Measurements from ENCODE around the gene LYPD6B. TPM values are rescaled to one million over a fixed set of nuclear protein-coding genes. Genes with fewer than 3 reads are reported as not detected.
"Not testable (repeated sequence)": the region's sequence is repeated elsewhere in the genome, so short reads cannot be mapped to it uniquely, and the experiment has no call there.

Gene LYPD6B
- total RNA-seq, 1 experiment from 2014 or later = not detected

DNA sequence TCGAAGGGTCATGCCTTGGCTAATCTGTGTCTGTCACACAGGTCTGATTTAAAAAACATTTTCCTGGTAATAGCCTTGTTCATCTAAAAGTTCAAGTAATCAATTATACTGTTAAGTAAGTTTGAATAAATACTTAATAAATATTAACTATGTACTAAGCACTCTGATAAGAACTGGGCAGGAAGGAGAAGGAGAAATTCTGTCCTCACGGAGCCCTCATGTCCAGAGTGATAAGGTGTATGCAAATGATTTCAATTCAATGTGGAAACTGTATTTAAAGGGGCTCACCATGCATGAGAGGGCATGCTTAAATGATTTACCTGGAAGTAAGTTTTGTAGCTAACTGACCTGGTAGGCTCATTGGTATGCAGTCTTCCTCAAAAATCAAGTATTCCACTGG lies 197.9 kb downstream of the LYPD6B start:
- intact Hi-C loops (cut with micrococcal nuclease; ENCODE audit: unreplicated experiment) = no loop called here
- H3K27me3 ChIP-seq (replicated peaks; ENCODE audit: insufficient read depth, low read depth, low read length, poor library complexity) = no peaks in the 10 kb centered on the region
- H3K9me3 ChIP-seq (ENCODE audit: low read depth, low read length, poor library complexity, severe bottlenecking) = no peaks in the 10 kb centered on the region
- no peak overlapping the region for H3K27ac ChIP-seq (ENCODE audit: low read depth, low read length, poor library complexity, severe bottlenecking)
- CTCF ChIA-PET = no interaction called here
- BruUV-seq (replicated peaks) = no TSS peak
- DNase-seq (ENCODE audit: low spot score) = no peak
- no peaks in the 10 kb centered on the region for H3K4me1 ChIP-seq (ENCODE audit: insufficient read depth, low read length, poor library complexity, severe bottlenecking)
- no peaks in the 10 kb centered on the region for H3K36me3 ChIP-seq (ENCODE audit: insufficient read depth, low read length, poor library complexity, severe bottlenecking)
- no peak for TF ChIP-seq EZH2 (IDR thresholded peaks at IDR 0.05; ENCODE audit: borderline replicate concordance, low read depth, low read length, poor library complexity, severe bottlenecking)
- TF ChIP-seq, protein P1, sequence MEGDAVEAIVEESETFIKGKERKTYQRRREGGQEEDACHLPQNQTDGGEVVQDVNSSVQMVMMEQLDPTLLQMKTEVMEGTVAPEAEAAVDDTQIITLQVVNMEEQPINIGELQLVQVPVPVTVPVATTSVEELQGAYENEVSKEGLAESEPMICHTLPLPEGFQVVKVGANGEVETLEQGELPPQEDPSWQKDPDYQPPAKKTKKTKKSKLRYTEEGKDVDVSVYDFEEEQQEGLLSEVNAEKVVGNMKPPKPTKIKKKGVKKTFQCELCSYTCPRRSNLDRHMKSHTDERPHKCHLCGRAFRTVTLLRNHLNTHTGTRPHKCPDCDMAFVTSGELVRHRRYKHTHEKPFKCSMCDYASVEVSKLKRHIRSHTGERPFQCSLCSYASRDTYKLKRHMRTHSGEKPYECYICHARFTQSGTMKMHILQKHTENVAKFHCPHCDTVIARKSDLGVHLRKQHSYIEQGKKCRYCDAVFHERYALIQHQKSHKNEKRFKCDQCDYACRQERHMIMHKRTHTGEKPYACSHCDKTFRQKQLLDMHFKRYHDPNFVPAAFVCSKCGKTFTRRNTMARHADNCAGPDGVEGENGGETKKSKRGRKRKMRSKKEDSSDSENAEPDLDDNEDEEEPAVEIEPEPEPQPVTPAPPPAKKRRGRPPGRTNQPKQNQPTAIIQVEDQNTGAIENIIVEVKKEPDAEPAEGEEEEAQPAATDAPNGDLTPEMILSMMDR (conservative IDR thresholded peaks at IDR 0.05; ENCODE audit: low read depth, low read length) = no peak
- no peak overlapping the region for H3K4me3 ChIP-seq (ENCODE audit: low read depth, low read length, poor library complexity, severe bottlenecking)
- POLR2A ChIA-PET (ENCODE audit: low non-redundant PET) = no interaction called here

DNA sequence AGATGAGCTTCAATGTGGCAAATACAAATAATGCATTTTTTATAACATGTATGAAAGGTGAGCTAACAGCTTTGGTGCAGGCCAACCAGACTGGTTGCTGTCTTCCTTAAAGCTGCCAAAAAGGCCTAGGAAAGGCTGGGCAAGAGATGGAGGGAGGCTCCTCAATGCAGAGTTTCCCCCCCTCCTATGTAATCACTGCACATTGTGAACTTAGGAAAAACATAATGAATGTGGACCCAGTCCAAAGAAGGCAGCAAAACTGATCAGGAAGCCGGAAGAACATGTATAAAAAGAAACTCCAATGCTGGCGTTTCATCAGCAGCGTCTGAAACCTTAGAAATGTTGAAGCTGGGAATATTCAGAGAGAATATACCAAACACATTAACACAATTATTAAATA lies 207.7 kb downstream of the LYPD6B start:
- no TSS peak for BruUV-seq (replicated peaks)
- intact Hi-C loops (cut with micrococcal nuclease; ENCODE audit: unreplicated experiment) = no loop called here
- POLR2A ChIA-PET (ENCODE audit: low non-redundant PET) = interaction anchor here (0.6 kb wide), 1 partner anchor 718 kb away, joined by 3 read pairs; no protein-coding TSS in a partner anchor

DNA sequence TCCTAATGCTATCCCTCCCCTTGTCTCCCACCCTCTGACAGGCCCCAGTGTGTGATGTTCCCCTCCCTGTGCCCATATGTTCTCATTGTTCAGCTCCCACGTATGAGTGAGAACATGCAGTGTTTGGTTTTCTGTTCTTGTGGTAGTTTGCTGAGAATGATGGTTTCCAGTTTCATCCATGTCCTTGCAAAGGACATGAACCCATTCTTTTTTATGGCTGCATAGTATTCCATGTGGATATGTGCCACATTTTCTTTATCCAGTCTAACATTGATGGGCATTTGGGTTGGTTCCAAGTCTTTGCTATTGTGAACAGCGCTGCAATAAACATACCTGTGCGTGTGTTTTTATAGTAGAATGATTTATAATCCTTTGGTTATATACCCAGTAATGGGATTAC lies 212.9 kb downstream of the LYPD6B start:
- H3K4me1 ChIP-seq (ENCODE audit: insufficient read depth, low read length, poor library complexity, severe bottlenecking); POLR2A ChIA-PET (ENCODE audit: low non-redundant PET); H3K27me3 ChIP-seq (replicated peaks; ENCODE audit: insufficient read depth, low read depth, low read length, poor library complexity); H3K36me3 ChIP-seq (ENCODE audit: insufficient read depth, low read length, poor library complexity, severe bottlenecking); CTCF ChIA-PET; H3K4me3 ChIP-seq (ENCODE audit: low read depth, low read length, poor library complexity, severe bottlenecking); BruUV-seq (replicated peaks); intact Hi-C loops (cut with micrococcal nuclease; ENCODE audit: unreplicated experiment); H3K27ac ChIP-seq (ENCODE audit: low read depth, low read length, poor library complexity, severe bottlenecking); DNase-seq (ENCODE audit: low spot score); H3K9me3 ChIP-seq (ENCODE audit: low read depth, low read length, poor library complexity, severe bottlenecking): not testable (repeated sequence)

More for the DNA sequence above, 207.7 kb downstream of the LYPD6B start:
- no peak for DNase-seq (ENCODE audit: low spot score)
- no peak overlapping the region for H3K4me3 ChIP-seq (ENCODE audit: low read depth, low read length, poor library complexity, severe bottlenecking)
- TF ChIP-seq, protein P1 (conservative IDR thresholded peaks at IDR 0.05; ENCODE audit: low read depth, low read length) = no peak
- no peak for TF ChIP-seq EZH2 (IDR thresholded peaks at IDR 0.05; ENCODE audit: borderline replicate concordance, low read depth, low read length, poor library complexity, severe bottlenecking)
- H3K9me3 ChIP-seq (ENCODE audit: low read depth, low read length, poor library complexity, severe bottlenecking) = no peaks in the 10 kb centered on the region
- H3K36me3 ChIP-seq (ENCODE audit: insufficient read depth, low read length, poor library complexity, severe bottlenecking) = no peaks in the 10 kb centered on the region
- CTCF ChIA-PET = no interaction called here
- no peaks in the 10 kb centered on the region for H3K4me1 ChIP-seq (ENCODE audit: insufficient read depth, low read length, poor library complexity, severe bottlenecking)
- H3K27me3 ChIP-seq (replicated peaks; ENCODE audit: insufficient read depth, low read depth, low read length, poor library complexity) = no peaks in the 10 kb centered on the region
- H3K27ac ChIP-seq (ENCODE audit: low read depth, low read length, poor library complexity, severe bottlenecking) = no peak overlapping the region

DNA sequence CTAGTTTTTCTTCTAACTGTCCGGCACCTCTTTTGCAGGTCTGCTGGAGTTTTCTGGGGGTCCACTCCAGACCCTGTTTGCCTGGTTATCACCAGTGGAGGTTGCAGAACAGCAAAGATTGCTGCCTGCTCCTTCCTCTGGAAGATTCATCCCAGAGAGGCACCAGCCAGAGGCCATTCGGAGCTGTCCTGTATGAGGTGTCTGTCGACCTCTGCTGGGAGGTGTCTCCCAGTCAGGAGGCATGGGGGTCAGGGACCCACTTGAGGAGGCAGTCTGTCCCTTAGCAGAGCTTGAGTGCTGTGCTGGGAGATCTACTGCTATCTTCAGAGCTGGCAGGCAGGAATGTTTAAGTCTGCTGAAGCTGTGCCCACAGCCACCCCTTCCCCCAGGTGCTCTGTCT lies 218.4 kb downstream of the LYPD6B start:
- H3K4me1 ChIP-seq (ENCODE audit: insufficient read depth, low read length, poor library complexity, severe bottlenecking); H3K27me3 ChIP-seq (replicated peaks; ENCODE audit: insufficient read depth, low read depth, low read length, poor library complexity); H3K4me3 ChIP-seq (ENCODE audit: low read depth, low read length, poor library complexity, severe bottlenecking); H3K27ac ChIP-seq (ENCODE audit: low read depth, low read length, poor library complexity, severe bottlenecking); CTCF ChIA-PET; POLR2A ChIA-PET (ENCODE audit: low non-redundant PET); intact Hi-C loops (cut with micrococcal nuclease; ENCODE audit: unreplicated experiment); DNase-seq (ENCODE audit: low spot score); H3K9me3 ChIP-seq (ENCODE audit: low read depth, low read length, poor library complexity, severe bottlenecking); H3K36me3 ChIP-seq (ENCODE audit: insufficient read depth, low read length, poor library complexity, severe bottlenecking); BruUV-seq (replicated peaks): not testable (repeated sequence)

Measured in A673 (cell line).